IPS-18a (cell line): Measurements from ENCODE around the gene TEX2.
"Not testable (repeated sequence)": the region's sequence is repeated elsewhere in the genome, so short reads cannot be mapped to it uniquely, and the experiment has no call there.

Source experiments
- H3K27ac ChIP-seq: one replicate; pipeline ENCODE4 v1.5.1; 2013; ENCODE audit warnings: low read length
- H3K27me3 ChIP-seq: one replicate; pipeline ENCODE4 v1.6.1; 2013; ENCODE audit warnings: mild to moderate bottlenecking, low read length; ENCODE audit not compliant: control insufficient read depth, insufficient read depth
- H3K36me3 ChIP-seq: one replicate; pipeline ENCODE4 v1.6.1; 2013; ENCODE audit warnings: low read depth, low read length; ENCODE audit not compliant: control insufficient read depth
- H3K4me1 ChIP-seq: one replicate; pipeline ENCODE4 v1.6.1; 2013; ENCODE audit warnings: low read depth, low read length; ENCODE audit not compliant: control insufficient read depth
- H3K4me3 ChIP-seq: one replicate; pipeline ENCODE4 v1.5.1; 2013; ENCODE audit warnings: low read length
- H3K9ac ChIP-seq: one replicate; pipeline ENCODE4 v1.6.1; 2013; ENCODE audit warnings: mild to moderate bottlenecking, low read length, moderate library complexity
- H3K9me3 ChIP-seq: one replicate; pipeline ENCODE4 v1.6.1; 2013; ENCODE audit warnings: low read depth, low read length; ENCODE audit not compliant: control insufficient read depth

Gene TEX2

GRCh38 chr17:64123114-64123513 lies 139.9 kb downstream of the TEX2 start:
- no peak overlapping the region for H3K27ac ChIP-seq
- no peaks in the 10 kb centered on the region for H3K36me3 ChIP-seq
- no peaks in the 10 kb centered on the region for H3K9me3 ChIP-seq
- no peak overlapping the region for H3K4me3 ChIP-seq
- no peaks in the 10 kb centered on the region for H3K4me1 ChIP-seq
- H3K27me3 ChIP-seq = peaks cover under 1% of the 10 kb centered on the region
- H3K9ac ChIP-seq = no peak overlapping the region

GRCh38 chr17:64120972-64121786 lies 141.9 kb downstream of the TEX2 start:
- not testable (repeated sequence) for H3K4me3 ChIP-seq, H3K27me3 ChIP-seq, H3K4me1 ChIP-seq, H3K9ac ChIP-seq, H3K36me3 ChIP-seq, H3K9me3 ChIP-seq, H3K27ac ChIP-seq

- Histone ChIP-seq H3K9ac (no peak overlapping the region), H3K9me3 (no peaks in the 10 kb centered on the region), H3K4me3 (no peak overlapping the region), H3K4me1 (no peaks in the 10 kb centered on the region), H3K27me3 (no peaks in the 10 kb centered on the region), H3K36me3 (no peaks in the 10 kb centered on the region), H3K27ac (no peak overlapping the region)
Measured at GRCh38 chr17:64120159-64120810, 142.8 kb downstream of the TEX2 start.

GRCh38 chr17:64117981-64118979 lies 144.8 kb downstream of the TEX2 start:
- H3K4me3 ChIP-seq = no peak overlapping the region
- H3K27me3 ChIP-seq = no peaks in the 10 kb centered on the region
- H3K9ac ChIP-seq = no peak overlapping the region
- H3K27ac ChIP-seq = no peak overlapping the region
- no peaks in the 10 kb centered on the region for H3K36me3 ChIP-seq
- H3K4me1 ChIP-seq = no peaks in the 10 kb centered on the region
- no peaks in the 10 kb centered on the region for H3K9me3 ChIP-seq

- Histone ChIP-seq H3K36me3 (no peaks in the 10 kb centered on the region), H3K9ac (no peak overlapping the region), H3K4me1 (no peaks in the 10 kb centered on the region), H3K9me3 (no peaks in the 10 kb centered on the region), H3K27me3 (no peaks in the 10 kb centered on the region), H3K27ac (no peak overlapping the region), H3K4me3 (no peak overlapping the region)
Measured at GRCh38 chr17:64115822-64116534, 147.1 kb downstream of the TEX2 start.

GRCh38 chr17:64115043-64115698 lies 147.9 kb downstream of the TEX2 start:
- H3K9ac ChIP-seq = no peak overlapping the region
- no peak overlapping the region for H3K4me3 ChIP-seq

GRCh38 chr17:64113006-64113405 lies 150.1 kb downstream of the TEX2 start:
- no peak overlapping the region for H3K9ac ChIP-seq
- no peak overlapping the region for H3K27ac ChIP-seq
- H3K4me3 ChIP-seq = no peak overlapping the region
- H3K36me3 ChIP-seq = no peaks in the 10 kb centered on the region
- H3K9me3 ChIP-seq = no peaks in the 10 kb centered on the region
- H3K27me3 ChIP-seq = no peaks in the 10 kb centered on the region
- H3K4me1 ChIP-seq = peaks cover 2% of the 10 kb centered on the region

More at GRCh38 chr17:64115043-64115698, 147.9 kb downstream of the TEX2 start:
- H3K9me3 ChIP-seq = no peaks in the 10 kb centered on the region
- no peaks in the 10 kb centered on the region for H3K27me3 ChIP-seq
- no peaks in the 10 kb centered on the region for H3K36me3 ChIP-seq
- peaks cover 1% of the 10 kb centered on the region for H3K4me1 ChIP-seq
- H3K27ac ChIP-seq = no peak overlapping the region

- Histone ChIP-seq H3K4me1 (peaks cover 2% of the 10 kb centered on the region), H3K27me3 (no peaks in the 10 kb centered on the region), H3K4me3 (no peak overlapping the region), H3K9ac (no peak overlapping the region), H3K27ac (no peak overlapping the region), H3K9me3 (no peaks in the 10 kb centered on the region), H3K36me3 (no peaks in the 10 kb centered on the region)
Measured at GRCh38 chr17:64111831-64112230, 151.2 kb downstream of the TEX2 start.

GRCh38 chr17:64110379-64111152 lies 152.5 kb downstream of the TEX2 start:
- Histone ChIP-seq H3K27me3 (no peaks in the 10 kb centered on the region), H3K36me3 (no peaks in the 10 kb centered on the region), H3K9ac (no peak overlapping the region), H3K4me3 (no peak overlapping the region), H3K27ac (no peak overlapping the region), H3K4me1 (peaks cover 2% of the 10 kb centered on the region), H3K9me3 (no peaks in the 10 kb centered on the region)

- Histone ChIP-seq H3K4me1 (peaks cover 2% of the 10 kb centered on the region), H3K27ac (no peak overlapping the region), H3K4me3 (no peak overlapping the region), H3K9me3 (no peaks in the 10 kb centered on the region), H3K36me3 (no peaks in the 10 kb centered on the region), H3K9ac (no peak overlapping the region), H3K27me3 (no peaks in the 10 kb centered on the region)
Measured at GRCh38 chr17:64109400-64109799, 153.7 kb downstream of the TEX2 start.
